ENCODE results near the gene GABRA5.

DNA sequence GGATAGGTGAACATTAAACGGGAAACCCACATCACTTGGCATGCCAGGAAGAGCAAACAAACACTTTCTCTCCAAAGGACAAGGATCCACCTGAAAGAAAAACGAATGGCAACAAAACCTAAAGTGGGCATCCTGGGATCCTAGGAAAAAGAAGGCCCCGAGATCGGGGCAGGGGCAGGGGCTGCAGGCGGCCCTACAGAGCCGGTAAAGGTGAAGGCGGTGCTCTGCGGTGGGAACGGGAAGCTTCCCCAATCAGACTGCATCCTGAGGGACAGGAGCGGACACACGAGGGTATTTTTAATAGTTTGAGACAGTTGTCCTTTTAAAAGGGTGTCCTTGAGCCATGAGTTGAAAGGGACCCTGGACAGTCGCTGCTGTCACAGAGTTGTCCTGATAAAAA, 24.9 kb upstream of the GABRA5 start:
- TF ChIP-seq EZH2 (IDR thresholded peaks at IDR 0.05; ENCODE audit: borderline replicate concordance, control insufficient read depth, low read depth, low read length) (no peak), KDM1A (IDR thresholded peaks at IDR 0.05; ENCODE audit: borderline replicate concordance) (no peak), POLR2A (IDR thresholded peaks at IDR 0.05; ENCODE audit: low read depth, low read length) (no peak)
- TF ChIP-seq, protein P1, sequence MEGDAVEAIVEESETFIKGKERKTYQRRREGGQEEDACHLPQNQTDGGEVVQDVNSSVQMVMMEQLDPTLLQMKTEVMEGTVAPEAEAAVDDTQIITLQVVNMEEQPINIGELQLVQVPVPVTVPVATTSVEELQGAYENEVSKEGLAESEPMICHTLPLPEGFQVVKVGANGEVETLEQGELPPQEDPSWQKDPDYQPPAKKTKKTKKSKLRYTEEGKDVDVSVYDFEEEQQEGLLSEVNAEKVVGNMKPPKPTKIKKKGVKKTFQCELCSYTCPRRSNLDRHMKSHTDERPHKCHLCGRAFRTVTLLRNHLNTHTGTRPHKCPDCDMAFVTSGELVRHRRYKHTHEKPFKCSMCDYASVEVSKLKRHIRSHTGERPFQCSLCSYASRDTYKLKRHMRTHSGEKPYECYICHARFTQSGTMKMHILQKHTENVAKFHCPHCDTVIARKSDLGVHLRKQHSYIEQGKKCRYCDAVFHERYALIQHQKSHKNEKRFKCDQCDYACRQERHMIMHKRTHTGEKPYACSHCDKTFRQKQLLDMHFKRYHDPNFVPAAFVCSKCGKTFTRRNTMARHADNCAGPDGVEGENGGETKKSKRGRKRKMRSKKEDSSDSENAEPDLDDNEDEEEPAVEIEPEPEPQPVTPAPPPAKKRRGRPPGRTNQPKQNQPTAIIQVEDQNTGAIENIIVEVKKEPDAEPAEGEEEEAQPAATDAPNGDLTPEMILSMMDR (IDR thresholded peaks at IDR 0.05 in 2 of 3, conservative IDR thresholded peaks at IDR 0.05 in 1 of 3; ENCODE audit: control insufficient read depth in 2 of 3, extremely low read depth in 1 of 3, insufficient read depth in 1 of 3, low read depth in 3 of 3, low read length in 3 of 3): no peak
- TF ChIP-seq, protein P2, sequence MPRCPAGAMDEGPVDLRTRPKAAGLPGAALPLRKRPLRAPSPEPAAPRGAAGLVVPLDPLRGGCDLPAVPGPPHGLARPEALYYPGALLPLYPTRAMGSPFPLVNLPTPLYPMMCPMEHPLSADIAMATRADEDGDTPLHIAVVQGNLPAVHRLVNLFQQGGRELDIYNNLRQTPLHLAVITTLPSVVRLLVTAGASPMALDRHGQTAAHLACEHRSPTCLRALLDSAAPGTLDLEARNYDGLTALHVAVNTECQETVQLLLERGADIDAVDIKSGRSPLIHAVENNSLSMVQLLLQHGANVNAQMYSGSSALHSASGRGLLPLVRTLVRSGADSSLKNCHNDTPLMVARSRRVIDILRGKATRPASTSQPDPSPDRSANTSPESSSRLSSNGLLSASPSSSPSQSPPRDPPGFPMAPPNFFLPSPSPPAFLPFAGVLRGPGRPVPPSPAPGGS (IDR thresholded peaks at IDR 0.05; ENCODE audit: borderline replicate concordance, insufficient read depth, low read depth, low read length, poor library complexity, severe bottlenecking): no peak

Data from GM12878 (cell line).